Mucosa of descending colon (tissue), 3 donors: ENCODE data around the gene GRPEL1. TPM values are rescaled to one million over a fixed set of nuclear protein-coding genes. Genes with fewer than 3 reads are reported as not detected.

ENCODE experiments used
- ATAC-seq: fragments of 200-7000 bp; cut with Tn5 transposase; one replicate; pipeline ENCODE4 v1.9.1; 2020; ENCODE audit warnings: mild to moderate bottlenecking, moderate library complexity
- DNase-seq, 3 donors: peaks; one replicate each; pipeline ENCODE4 v3.0.0-alpha.2; 2020
- H3K36me3 ChIP-seq: fragments of 200-600 bp; one replicate; pipeline ENCODE4 v1.8.0; 2021; ENCODE audit warnings: low read depth, mild to moderate bottlenecking
- H3K4me1 ChIP-seq: fragments of 200-600 bp; one replicate; pipeline ENCODE4 v1.8.0; 2021; ENCODE audit warnings: low read depth, mild to moderate bottlenecking
- H3K4me3 ChIP-seq: fragments of 200-600 bp; one replicate; pipeline ENCODE4 v1.8.0; 2021; ENCODE audit warnings: mild to moderate bottlenecking
- H3K9me3 ChIP-seq: fragments of 200-600 bp; one replicate; pipeline ENCODE4 v1.8.0; 2021; ENCODE audit warnings: mild to moderate bottlenecking
- CTCF ChIP-seq: fragments of 200-600 bp; IDR thresholded peaks from one replicate; pipeline ENCODE4 v1.8.0; 2022; ENCODE audit warnings: antibody characterized with exemption, mild to moderate bottlenecking
- intact Hi-C, 2 donors: fragments of 100-400 bp; cut with DNase I in 1 of 2; cut with micrococcal nuclease in 1 of 2; formaldehyde crosslinking; loops; one replicate each; pipeline versions ENCODE4 v1.11.0 to v1.11.1; 2022; cut with DNase I, micrococcal nuclease
- total RNA-seq, 3 donors: library from RNA; stranded (reverse); fragmentation: NEBNext Ultra II Directional in 2 of 3; extraction: Animal tissue kit (Norgen Biotek cat#: 25700) in 2 of 3; gene quantifications; one replicate each; pipeline versions ENCODE4 v1.2.1 to v1.2.4, GENCODE V29; 2021 to 2023
- donor health status: DM: no; HTN: no; CAD: no; lungs with moderate emphysema.
- donor health status: DM: no; HTN: no; CAD: no.
- donor health status: DM: no; HTN: yes; CAD: no.

Gene GRPEL1
- total RNA-seq, 3 donors from 2014 or later = 27.5 to 31.5 (median 28.4) TPM

GRCh38 chr4:7029212-7029611 lies 38.7 kb downstream of the GRPEL1 start:
- intact Hi-C loops = no loop called here
- Histone ChIP-seq H3K9me3 (no peaks in the 10 kb centered on the region), H3K4me3 (no peak overlapping the region), H3K4me1 (no peaks in the 10 kb centered on the region), H3K36me3 (peaks cover 4% of the 10 kb centered on the region)
- no peak for DNase-seq
- TF ChIP-seq CTCF = no peak
- no peak for ATAC-seq

GRCh38 chr4:7027913-7028312 lies 40.0 kb downstream of the GRPEL1 start:
- DNase-seq = no peak
- peaks cover 4% of the 10 kb centered on the region for H3K36me3 ChIP-seq
- no peak for ATAC-seq

GRCh38 chr4:7027284-7027683 lies 40.6 kb downstream of the GRPEL1 start:
- Histone ChIP-seq H3K36me3 (peaks cover 4% of the 10 kb centered on the region), H3K4me1 (no peaks in the 10 kb centered on the region), H3K9me3 (no peaks in the 10 kb centered on the region), H3K4me3 (no peak overlapping the region)
- DNase-seq (no peak), ATAC-seq (no peak)
- no peak for TF ChIP-seq CTCF
- intact Hi-C loops = no loop called here

More at GRCh38 chr4:7027913-7028312, 40.0 kb downstream of the GRPEL1 start:
- Histone ChIP-seq H3K4me1 (no peaks in the 10 kb centered on the region), H3K9me3 (no peaks in the 10 kb centered on the region), H3K4me3 (no peak overlapping the region)
- intact Hi-C loops = no loop called here
- TF ChIP-seq CTCF = no peak

GRCh38 chr4:7026107-7026506 lies 41.8 kb downstream of the GRPEL1 start:
- DNase-seq (no peak), ATAC-seq (no peak)
- intact Hi-C loops = no loop called here

GRCh38 chr4:7025040-7025602 lies 42.7 kb downstream of the GRPEL1 start:
- H3K36me3 ChIP-seq = peaks cover 4% of the 10 kb centered on the region
- no peaks in the 10 kb centered on the region for H3K4me1 ChIP-seq
- ATAC-seq (no peak), DNase-seq (no peak)
- no peak for TF ChIP-seq CTCF
- intact Hi-C loops = no loop called here
- H3K4me3 ChIP-seq = no peak overlapping the region
- H3K9me3 ChIP-seq = no peaks in the 10 kb centered on the region

More at GRCh38 chr4:7026107-7026506, 41.8 kb downstream of the GRPEL1 start:
- TF ChIP-seq CTCF = no peak
- Histone ChIP-seq H3K4me1 (no peaks in the 10 kb centered on the region), H3K36me3 (peaks cover 4% of the 10 kb centered on the region), H3K9me3 (no peaks in the 10 kb centered on the region), H3K4me3 (no peak overlapping the region)
